NOMO-1 treated with DMSO at 0.1 percent for 48 hours (cell line): ENCODE data around the gene FICD.

Source experiments
- DNase-seq: peaks from one replicate; lab custom pipeline; 2025; ENCODE audit not compliant: unreplicated experiment; lab: John Stamatoyannopoulos, UW

Gene FICD

DNA sequence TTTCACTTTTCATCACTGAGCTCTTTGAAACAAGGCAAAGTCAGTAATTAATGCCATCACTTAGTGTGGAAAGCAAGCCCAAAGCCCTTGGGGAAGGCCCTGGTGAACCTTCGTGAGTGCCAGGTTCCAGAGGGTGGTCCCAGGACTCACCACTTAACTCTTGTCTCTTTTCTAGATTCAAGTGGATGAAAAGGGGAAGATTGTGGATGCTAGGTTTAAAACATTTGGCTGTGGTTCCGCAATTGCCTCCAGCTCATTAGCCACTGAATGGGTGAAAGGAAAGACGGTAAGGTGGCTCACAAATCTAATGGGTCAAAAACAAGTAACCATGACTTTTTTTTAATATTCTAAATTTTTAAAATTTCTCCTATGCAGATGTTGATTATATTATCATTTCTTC is 50.1 kb downstream of the FICD start:
- no peak for DNase-seq

DNA sequence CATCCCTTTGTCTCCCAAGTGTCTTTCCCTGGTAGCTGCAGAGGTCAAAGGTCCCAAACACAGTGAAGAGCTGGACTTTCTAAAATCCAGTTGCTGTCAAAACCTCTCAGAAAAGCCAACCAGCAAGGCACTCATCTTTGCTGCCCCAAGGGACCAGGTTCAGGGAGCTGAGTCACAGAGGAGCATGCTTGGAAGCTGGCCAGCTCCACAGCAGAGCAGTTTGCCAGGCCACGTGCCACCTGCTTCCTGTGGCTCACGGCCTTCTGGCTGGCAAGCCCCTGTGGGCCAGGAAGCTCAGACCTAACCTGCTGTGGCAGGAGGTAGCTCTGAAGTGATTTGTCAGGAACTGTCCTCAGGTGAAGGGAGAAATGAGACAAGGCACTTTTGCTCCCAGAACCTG is 50.9 kb downstream of the FICD start:
- no peak for DNase-seq

DNA sequence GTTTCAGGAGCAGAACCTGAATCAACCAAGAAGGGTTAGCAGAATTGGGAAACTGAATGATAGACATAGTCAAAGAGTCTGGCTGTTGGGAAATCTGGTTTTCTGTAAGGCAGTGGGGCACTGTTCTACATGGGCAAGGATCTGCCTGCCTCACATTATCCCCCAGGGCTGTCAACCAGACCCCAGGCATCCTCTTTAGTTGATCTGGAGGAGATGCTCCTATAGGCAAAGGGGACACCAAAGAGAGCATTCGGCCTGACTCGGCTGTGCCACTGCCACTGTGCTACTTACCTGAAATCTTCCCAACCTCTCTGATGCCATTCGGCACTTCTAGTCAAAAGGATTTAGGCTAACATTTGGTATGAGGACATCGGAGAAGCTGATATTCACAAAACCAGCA is 51.4 kb downstream of the FICD start:
- no peak for DNase-seq

DNA sequence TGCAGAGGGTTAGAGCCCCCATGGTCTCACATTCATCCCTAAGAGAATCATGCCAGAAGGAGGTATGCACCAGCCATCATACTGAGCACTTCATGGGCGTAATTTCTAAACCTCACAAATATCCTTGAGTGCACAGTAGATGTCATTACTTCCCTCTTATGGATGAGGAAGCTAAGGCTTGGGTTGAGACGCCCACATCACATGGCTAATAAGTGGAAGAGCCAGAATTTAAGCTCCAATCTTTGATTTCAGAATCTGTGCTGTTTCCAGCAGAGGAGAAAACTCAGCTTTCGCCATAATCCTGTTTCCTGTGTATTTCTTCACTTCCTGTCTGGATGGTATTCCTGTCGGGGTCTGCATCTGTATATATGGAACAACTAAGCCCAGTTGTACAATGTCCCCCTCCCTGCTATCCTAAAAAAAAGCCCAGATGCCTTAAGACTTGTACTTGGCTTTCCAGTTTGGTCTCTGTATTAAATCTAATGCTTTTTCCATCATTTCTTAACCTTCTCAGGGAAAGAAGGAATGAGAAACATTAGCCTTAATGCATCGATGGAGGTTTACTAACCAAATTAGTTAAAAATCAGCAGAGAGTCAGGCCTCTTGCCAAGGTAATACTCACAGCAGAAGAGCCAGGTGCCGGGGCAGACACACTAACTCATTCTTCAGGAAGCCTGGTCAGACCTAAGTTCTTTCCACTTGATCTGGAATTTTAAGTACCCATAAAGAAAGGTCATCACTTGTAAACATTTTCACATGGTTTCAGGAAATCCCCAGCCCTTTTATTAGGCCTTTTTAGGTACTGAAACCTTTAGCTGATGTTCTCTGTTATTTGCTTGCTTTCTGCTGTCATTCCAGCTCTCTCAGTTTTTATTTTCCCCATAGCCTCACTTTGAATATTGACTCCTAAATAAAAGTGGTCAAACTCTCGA is 52.6 kb downstream of the FICD start:
- no peak for DNase-seq

DNA sequence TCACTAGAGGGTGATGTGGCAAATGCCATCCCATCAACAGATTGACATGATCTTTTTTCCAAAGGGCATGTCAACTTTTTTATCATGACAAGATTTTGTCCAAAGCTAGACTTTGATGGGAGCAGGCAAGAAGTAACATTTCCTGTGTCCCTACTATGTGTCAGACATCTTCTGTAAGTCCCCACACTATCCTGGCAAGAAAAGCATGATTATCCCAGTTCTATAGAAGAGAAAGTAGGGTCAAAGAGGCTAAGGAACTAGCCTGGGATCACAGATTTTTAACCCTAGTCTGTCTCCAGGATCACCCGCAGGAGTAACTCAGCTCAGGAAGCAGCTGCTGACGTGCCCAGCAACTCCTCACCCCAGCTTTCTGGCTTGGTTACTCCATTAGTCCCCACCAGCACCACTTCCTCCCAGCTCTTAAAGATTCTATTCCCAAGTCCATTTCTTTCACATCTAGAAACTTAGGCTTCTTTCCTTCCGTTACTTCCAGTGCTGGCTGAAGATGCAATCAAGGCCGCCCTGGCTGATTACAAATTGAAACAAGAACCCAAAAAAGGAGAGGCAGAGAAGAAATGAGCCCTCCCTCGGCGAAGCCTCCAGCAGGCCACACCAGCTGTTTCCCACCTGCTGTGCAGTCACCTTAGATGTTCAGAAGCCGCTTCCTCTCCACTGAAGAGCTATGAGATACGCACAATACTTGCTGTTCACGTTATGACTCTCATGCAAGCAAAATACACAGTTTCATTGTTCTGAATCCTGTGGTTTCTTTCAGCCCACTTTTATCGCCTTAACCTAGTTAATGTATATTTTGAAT is 53.5 kb downstream of the FICD start:
- no peak for DNase-seq
